AG04450 (cell line): ENCODE measurements around the gene APOM. TPM values are rescaled to one million over a fixed set of nuclear protein-coding genes. Genes with fewer than 3 reads are reported as not detected.

Experiments
- CTCF ChIA-PET: fragments of 300-600, 350-600 bp; formaldehyde crosslinking; extraction: SDS; loops from one replicate; lab custom pipeline; 2022; ENCODE audit warnings: antibody characterized with exemption, inconsistent platforms; lab: Charles Lee
- POLR2A ChIA-PET: fragments of 350-600 bp; formaldehyde crosslinking; extraction: SDS; loops from one replicate; lab custom pipeline; 2021; ENCODE audit warnings: antibody characterized with exemption, inconsistent platforms; lab: Yijun Ruan, JAX
- DNase-seq: peaks from one replicate; pipeline ENCODE4 v3.0.0-alpha.2; 2011; ENCODE audit warnings: low read depth, low spot score
- H3K27ac ChIP-seq: one replicate; pipeline ENCODE4 v1.5.1; 2012; ENCODE audit warnings: low read depth, low read length, control low read depth
- H3K27me3 ChIP-seq: one replicate; pipeline ENCODE4 v1.6.0; 2012; ENCODE audit warnings: low read length; ENCODE audit not compliant: control insufficient read depth, insufficient read depth
- H3K4me3 ChIP-seq: 2 replicates; pipeline ENCODE4 v1.5.1; 2011; ENCODE audit warnings: mild to moderate bottlenecking, low read depth, low read length, control low read depth
- H3K9me3 ChIP-seq: 2 replicates; pipeline ENCODE4 v1.5.1; 2012; ENCODE audit warnings: low read length; ENCODE audit not compliant: control insufficient read depth, insufficient read depth
- CTCF ChIP-seq: IDR thresholded peaks from 2 replicates; pipeline ENCODE4 v1.5.1; 2011; ENCODE audit warnings: low read depth, low read length, control low read depth, inconsistent platforms
- polyA plus RNA-seq: library from polyadenylated mRNA; depleted of rRNA; stranded (reverse); fragments of >200 nt; gene quantifications from 2 replicates; pipeline ENCODE4 v1.2.3, GENCODE V29; 2011

APOM gene
- polyA plus RNA-seq, 1 experiment, result 2.8 TPM

DNA sequence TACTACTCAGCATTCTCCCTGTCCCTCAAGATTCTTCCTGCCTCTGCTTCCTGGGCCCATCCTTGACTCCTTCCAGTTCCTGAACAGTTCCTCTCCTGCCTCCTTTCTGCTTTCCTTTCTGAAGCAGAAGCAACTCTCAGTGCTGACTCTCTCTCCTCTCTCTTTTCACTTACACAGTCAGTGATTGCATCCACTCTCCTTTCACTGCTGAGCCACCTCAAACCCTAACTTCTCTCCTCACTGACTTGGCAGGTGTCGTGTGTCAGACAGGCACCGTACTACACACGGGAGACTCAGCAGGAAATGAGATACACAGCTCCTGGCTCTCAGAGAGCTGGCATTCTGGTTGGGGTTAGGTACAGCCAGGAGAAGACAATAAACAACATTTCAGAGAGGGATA is 41.9 kb downstream of the APOM start:
- CTCF ChIA-PET, result interaction anchor here (0.7 to 1.4 kb wide), 2 partner anchors 109 to 132 kb away, joined by 4 read pairs; partner anchors contain the start of gene LSM2
- H3K27ac ChIP-seq, result no peak overlapping the region
- no peak overlapping the region for H3K4me3 ChIP-seq
- POLR2A ChIA-PET, result no interaction called here
- no peak for DNase-seq
- H3K27me3 ChIP-seq, result no peaks in the 10 kb centered on the region
- TF ChIP-seq CTCF, result no peak
- H3K9me3 ChIP-seq, result no peaks in the 10 kb centered on the region

DNA sequence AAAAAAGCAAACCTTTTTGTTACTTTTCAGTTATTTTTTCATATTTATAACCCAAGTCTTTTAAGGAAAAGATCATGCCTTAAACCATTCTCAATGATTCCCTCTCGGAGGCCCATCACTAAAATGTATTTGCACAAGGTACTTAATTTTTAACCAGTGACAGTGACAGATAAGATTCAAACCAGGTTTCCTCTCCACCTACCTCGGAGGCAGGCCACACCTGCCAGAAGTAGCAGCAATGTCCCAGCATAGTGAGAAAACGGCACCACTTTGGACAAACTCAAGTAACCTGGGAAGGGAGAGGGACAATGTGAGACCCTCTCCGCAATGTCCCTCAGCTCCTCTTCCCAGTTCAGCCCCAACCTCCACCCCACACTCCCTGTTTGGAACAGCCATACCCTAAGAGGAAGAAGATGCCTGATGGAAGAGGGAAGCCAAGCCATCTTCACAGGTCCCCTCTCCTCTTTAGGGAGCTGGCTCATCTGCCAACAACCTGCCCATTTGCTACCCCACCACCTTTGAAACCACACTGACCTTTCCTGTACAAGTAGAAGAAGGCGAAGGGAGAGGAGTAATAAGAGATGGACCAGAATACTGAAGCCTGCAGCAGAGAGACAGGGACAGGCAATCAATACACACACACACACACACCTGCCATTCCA is 45.2 kb downstream of the APOM start:
- POLR2A ChIA-PET, result no interaction called here
- TF ChIP-seq CTCF, result no peak
- DNase-seq, result no peak
- no peak overlapping the region for H3K4me3 ChIP-seq
- no peaks in the 10 kb centered on the region for H3K27me3 ChIP-seq
- CTCF ChIA-PET, result interaction anchor here (1.0 to 1.5 kb wide), 3 partner anchors 10 to 38 kb away, joined by 3 to 4 read pairs (median 3); partner anchors contain the start of gene LY6G5C
- H3K9me3 ChIP-seq, result no peaks in the 10 kb centered on the region
- no peak overlapping the region for H3K27ac ChIP-seq

GRCh38 chr6:31701666-31702404 is 46.1 kb downstream of the APOM start:
- peak overlapping the region; percentile 98 for H3K4me3 ChIP-seq
- ChIA-PET POLR2A (interaction anchor here (0.7 to 2.7 kb wide), 3 partner anchors 41 to 126 kb away, joined by 3 to 9 read pairs (median 9); partner anchors contain the start of genes C6orf47, HSPA1B and LSM2), CTCF (no interaction called here)
- no peak for DNase-seq
- TF ChIP-seq CTCF, result no peak
- H3K9me3 ChIP-seq, result no peaks in the 10 kb centered on the region
- H3K27me3 ChIP-seq, result no peaks in the 10 kb centered on the region
- no peak overlapping the region for H3K27ac ChIP-seq

GRCh38 chr6:31702405-31702818 is 46.7 kb downstream of the APOM start:
- Histone ChIP-seq H3K27ac (peak overlapping the region; percentile 94), H3K27me3 (no peaks in the 10 kb centered on the region), H3K4me3 (peak overlapping the region; percentile 98), H3K9me3 (no peaks in the 10 kb centered on the region)
- POLR2A ChIA-PET, result interaction anchor here (0.7 to 2.7 kb wide), 7 partner anchors 7 to 132 kb away, joined by 3 to 9 read pairs (median 5); partner anchors contain the start of genes C6orf47, GPANK1, HSPA1B and LSM2
- TF ChIP-seq CTCF, result no peak
- no peak for DNase-seq
- CTCF ChIA-PET, result interaction anchor here (1.2 to 2.5 kb wide), 2 partner anchors 10 to 67 kb away, joined by 3 to 11 read pairs; no protein-coding TSS in a partner anchor
